ENCODE data around the gene SMARCA4.

Gene SMARCA4

GRCh38 chr19:11016631-11017030 lies 55.8 kb downstream of the SMARCA4 start:
- H3K36me3 ChIP-seq (ENCODE audit: control insufficient read depth in 2 of 2, insufficient read depth in 1 of 2, low read length in 2 of 2): peaks cover 12 to 99% of the 10 kb centered on the region in 2 experiments; a peak in 2 of 3 replicates
- POLR2A ChIA-PET: no interaction called here

More at GRCh38 chr19:11016631-11017030, 55.8 kb downstream of the SMARCA4 start:
- no peaks in the 10 kb centered on the region for H3K4me1 ChIP-seq (ENCODE audit: control insufficient read depth, insufficient read depth, low read length)
- CTCF ChIA-PET: interaction anchor here (0.7 kb wide), 1 partner anchor 80 kb away, joined by 4 read pairs; no protein-coding TSS in a partner anchor
- no peak for TF ChIP-seq BCL6B (tag by site-specific recombination; IDR thresholded peaks at IDR 0.05)
- TF ChIP-seq ZNF121 (tag by site-specific recombination; IDR thresholded peaks at IDR 0.05): no peak
- TF ChIP-seq ZXDB (tag by site-specific recombination; IDR thresholded peaks at IDR 0.05): no peak
- TF ChIP-seq ZNF133 (tag by site-specific recombination; IDR thresholded peaks at IDR 0.05): no peak
- no peak for TF ChIP-seq ZNF701 (tag by site-specific recombination; IDR thresholded peaks at IDR 0.05)
- no peak for TF ChIP-seq ZBTB6 (tag by site-specific recombination; IDR thresholded peaks at IDR 0.05)
- no peak for TF ChIP-seq ZNF184 (tag by site-specific recombination; IDR thresholded peaks at IDR 0.05)
- no peak for TF ChIP-seq ZNF350 (tag by site-specific recombination; IDR thresholded peaks at IDR 0.05)
- TF ChIP-seq KLF7 (tag by site-specific recombination; IDR thresholded peaks at IDR 0.05; ENCODE audit: borderline replicate concordance): no peak
- no peak for TF ChIP-seq ZNF518A (tag by site-specific recombination; conservative IDR thresholded peaks at IDR 0.05; ENCODE audit: low read depth)
- TF ChIP-seq ZNF580 (tag by site-specific recombination; IDR thresholded peaks at IDR 0.05): no peak
- TF ChIP-seq KLF8 (tag by site-specific recombination; IDR thresholded peaks at IDR 0.05): no peak
- TF ChIP-seq ZNF24 (tag by site-specific recombination; IDR thresholded peaks at IDR 0.05): no peak
- no peak for TF ChIP-seq ZNF266 (tag by site-specific recombination; IDR thresholded peaks at IDR 0.05; ENCODE audit: low read depth)
- TF ChIP-seq ZNF600 (tag by site-specific recombination; IDR thresholded peaks at IDR 0.05): no peak
- no peak overlapping the region for H3K27ac ChIP-seq (ENCODE audit: extremely low read depth, low read depth, low read length)
- H3K9me3 ChIP-seq (ENCODE audit: control insufficient read depth, insufficient read depth, low read depth, low read length): no peaks in the 10 kb centered on the region
- no peak overlapping the region for H3K4me3 ChIP-seq (ENCODE audit: low read depth, low read length)

Measured in HEK293 (cell line).